ENCODE results near the gene MAPKAPK3. TPM values are rescaled to one million over a fixed set of nuclear protein-coding genes. Genes with fewer than 3 reads are reported as not detected.

The MAPKAPK3 gene
- total and polyA plus RNA-seq, 2 of the 4 experiments (the other 2 are of a cell fraction), result 38.3 to 57.2 TPM

DNA sequence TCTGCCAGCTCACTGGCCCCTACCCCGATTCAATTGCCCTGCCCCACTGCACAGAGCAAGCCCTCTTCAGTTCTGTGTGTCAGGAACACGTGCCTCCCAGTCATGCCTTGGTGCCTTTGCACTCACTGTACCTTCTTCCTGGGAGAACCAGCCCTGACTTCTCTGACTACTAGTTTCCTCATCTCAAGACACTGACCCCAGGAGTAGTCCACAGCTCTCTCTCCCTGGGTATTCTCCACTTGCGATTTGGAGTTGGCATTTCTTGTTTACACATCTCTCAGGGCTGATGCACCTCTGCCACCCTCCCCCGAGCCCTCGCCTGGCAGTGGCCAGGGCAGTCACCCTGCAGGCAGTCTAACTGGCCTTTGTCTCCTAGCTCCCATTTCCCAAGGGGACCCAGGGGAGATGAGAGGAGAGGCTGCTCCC is 11.0 kb upstream of the MAPKAPK3 start:
- ChIA-PET POLR2A (ENCODE audit: unreplicated experiment) (no interaction called here), CTCF (interaction anchor here (1.5 kb wide), 1 partner anchor 10 kb away, joined by 4 read pairs; no protein-coding TSS in a partner anchor)
- intact Hi-C loops (cut with micrococcal nuclease), result no loop called here
- BruUV-seq (replicated peaks), result no TSS peak
- ATAC-seq (ENCODE audit: low read depth) (no peak), DNase-seq (no peak)
- no peaks in the 10 kb centered on the region for H4K20me1 ChIP-seq (ENCODE audit: insufficient read depth, low read length)
- no peak overlapping the region for H3K4me2 ChIP-seq (ENCODE audit: low read depth, low read length)
- no peak overlapping the region for H2AK9ac ChIP-seq (replicated peaks; ENCODE audit: low read depth, low read length, poor library complexity)
- H3K4ac ChIP-seq (ENCODE audit: low read depth, low read length), result no peak overlapping the region
- no peak overlapping the region for H4K5ac ChIP-seq (ENCODE audit: low read depth, low read length)
- no peak overlapping the region for H2BK15ac ChIP-seq (ENCODE audit: low read depth, low read length)
- no CpG with 5 or more reads among the region's 5 CpGs for WGBS, 2 experiments (ENCODE audit: extremely low coverage in 2 of 2, insufficient read length in 1 of 2)
- peaks cover 9% of the 10 kb centered on the region in 2 experiments; a peak in 3 of 4 replicates for H3K79me1 ChIP-seq (ENCODE audit: low read depth in 1 of 2, low read length in 2 of 2)
- no peak overlapping the region for H3K9ac ChIP-seq (ENCODE audit: low read depth, low read length)
- no peak overlapping the region for H3K23ac ChIP-seq (ENCODE audit: low read depth, low read length)
- H2AFZ ChIP-seq (replicated peaks; ENCODE audit: low read length, poor library complexity), result no peak overlapping the region
- in situ Hi-C loops (cut with MboI; ENCODE audit: low sequenced_read_pairs), result loop anchor here (25.0 kb wide), 1 partner anchor 1081 kb away; no protein-coding TSS in a partner anchor
- H3K27ac ChIP-seq (ENCODE audit: insufficient read depth, low read length), result no peak overlapping the region
- dilution Hi-C loops (cut with HindIII; ENCODE audit: low sequenced_read_pairs, unreplicated experiment), result no loop called here
- H3K36me3 ChIP-seq (ENCODE audit: control insufficient read depth, insufficient read depth, low read length), result peaks cover 28% of the 10 kb centered on the region; the same call in 1 of the 2 replicates
- H4K91ac ChIP-seq (ENCODE audit: insufficient read depth, low read depth, low read length), result no peak overlapping the region
- no peak overlapping the region for H2BK5ac ChIP-seq (ENCODE audit: low read depth, low read length, poor library complexity, severe bottlenecking)
- H3K14ac ChIP-seq (replicated peaks; ENCODE audit: low read depth, low read length), result no peak overlapping the region
- H2BK20ac ChIP-seq (ENCODE audit: low read depth, low read length), result no peak overlapping the region
- H3K9me1 ChIP-seq (ENCODE audit: insufficient read depth, low read length), result peaks cover 20% of the 10 kb centered on the region
- H3K9me3 ChIP-seq (ENCODE audit: control insufficient read depth, insufficient read depth, low read length), result no peaks in the 10 kb centered on the region
- H4K8ac ChIP-seq (ENCODE audit: low read depth in 2 of 2, low read length in 2 of 2), result no peak overlapping the region
- TF ChIP-seq MAZ (IDR thresholded peaks at IDR 0.05; ENCODE audit: borderline replicate concordance, low read depth, low read length) (no peak), MXI1 (IDR thresholded peaks at IDR 0.05; ENCODE audit: borderline replicate concordance, low read depth, low read length) (no peak), SMC3 (IDR thresholded peaks at IDR 0.05; ENCODE audit: low read depth, low read length) (no peak), NFE2L2 (IDR thresholded peaks at IDR 0.05; ENCODE audit: low read depth, low read length) (no peak), BHLHE40 (IDR thresholded peaks at IDR 0.05; ENCODE audit: low read depth, low read length) (no peak), RFX5 (IDR thresholded peaks at IDR 0.05; ENCODE audit: low read depth, low read length) (no peak), MAFK (IDR thresholded peaks at IDR 0.05; ENCODE audit: low read depth, low read length) (no peak), CEBPB (IDR thresholded peaks at IDR 0.05; ENCODE audit: low read depth, low read length) (no peak), RCOR1 (IDR thresholded peaks at IDR 0.05; ENCODE audit: insufficient replicate concordance, low read length) (no peak), FOS (IDR thresholded peaks at IDR 0.05; ENCODE audit: low read depth, low read length) (no peak), RAD21 (IDR thresholded peaks at IDR 0.05; ENCODE audit: low read length) (no peak), CHD1 (IDR thresholded peaks at IDR 0.05; ENCODE audit: low read depth, low read length) (no peak), POLR2A (IDR thresholded peaks at IDR 0.05; ENCODE audit: low read depth, low read length) (no peak)
- TF ChIP-seq, protein P1, sequence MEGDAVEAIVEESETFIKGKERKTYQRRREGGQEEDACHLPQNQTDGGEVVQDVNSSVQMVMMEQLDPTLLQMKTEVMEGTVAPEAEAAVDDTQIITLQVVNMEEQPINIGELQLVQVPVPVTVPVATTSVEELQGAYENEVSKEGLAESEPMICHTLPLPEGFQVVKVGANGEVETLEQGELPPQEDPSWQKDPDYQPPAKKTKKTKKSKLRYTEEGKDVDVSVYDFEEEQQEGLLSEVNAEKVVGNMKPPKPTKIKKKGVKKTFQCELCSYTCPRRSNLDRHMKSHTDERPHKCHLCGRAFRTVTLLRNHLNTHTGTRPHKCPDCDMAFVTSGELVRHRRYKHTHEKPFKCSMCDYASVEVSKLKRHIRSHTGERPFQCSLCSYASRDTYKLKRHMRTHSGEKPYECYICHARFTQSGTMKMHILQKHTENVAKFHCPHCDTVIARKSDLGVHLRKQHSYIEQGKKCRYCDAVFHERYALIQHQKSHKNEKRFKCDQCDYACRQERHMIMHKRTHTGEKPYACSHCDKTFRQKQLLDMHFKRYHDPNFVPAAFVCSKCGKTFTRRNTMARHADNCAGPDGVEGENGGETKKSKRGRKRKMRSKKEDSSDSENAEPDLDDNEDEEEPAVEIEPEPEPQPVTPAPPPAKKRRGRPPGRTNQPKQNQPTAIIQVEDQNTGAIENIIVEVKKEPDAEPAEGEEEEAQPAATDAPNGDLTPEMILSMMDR (conservative IDR thresholded peaks at IDR 0.05; ENCODE audit: low read depth, low read length), result no peak
- TF ChIP-seq, protein P2, sequence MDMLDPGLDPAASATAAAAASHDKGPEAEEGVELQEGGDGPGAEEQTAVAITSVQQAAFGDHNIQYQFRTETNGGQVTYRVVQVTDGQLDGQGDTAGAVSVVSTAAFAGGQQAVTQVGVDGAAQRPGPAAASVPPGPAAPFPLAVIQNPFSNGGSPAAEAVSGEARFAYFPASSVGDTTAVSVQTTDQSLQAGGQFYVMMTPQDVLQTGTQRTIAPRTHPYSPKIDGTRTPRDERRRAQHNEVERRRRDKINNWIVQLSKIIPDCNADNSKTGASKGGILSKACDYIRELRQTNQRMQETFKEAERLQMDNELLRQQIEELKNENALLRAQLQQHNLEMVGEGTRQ (IDR thresholded peaks at IDR 0.05; ENCODE audit: low read depth, low read length), result no peak
- TF ChIP-seq, protein P3, sequence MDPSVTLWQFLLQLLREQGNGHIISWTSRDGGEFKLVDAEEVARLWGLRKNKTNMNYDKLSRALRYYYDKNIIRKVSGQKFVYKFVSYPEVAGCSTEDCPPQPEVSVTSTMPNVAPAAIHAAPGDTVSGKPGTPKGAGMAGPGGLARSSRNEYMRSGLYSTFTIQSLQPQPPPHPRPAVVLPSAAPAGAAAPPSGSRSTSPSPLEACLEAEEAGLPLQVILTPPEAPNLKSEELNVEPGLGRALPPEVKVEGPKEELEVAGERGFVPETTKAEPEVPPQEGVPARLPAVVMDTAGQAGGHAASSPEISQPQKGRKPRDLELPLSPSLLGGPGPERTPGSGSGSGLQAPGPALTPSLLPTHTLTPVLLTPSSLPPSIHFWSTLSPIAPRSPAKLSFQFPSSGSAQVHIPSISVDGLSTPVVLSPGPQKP (IDR thresholded peaks at IDR 0.05; ENCODE audit: borderline replicate concordance, low read depth, low read length), result no peak
- H3K4me1 ChIP-seq (ENCODE audit: control insufficient read depth, insufficient read depth, low read length), result peaks cover 16% of the 10 kb centered on the region
- H3K27me3 ChIP-seq (ENCODE audit: control insufficient read depth, insufficient read depth, low read length), result no peaks in the 10 kb centered on the region
- no peak overlapping the region for H3K56ac ChIP-seq (ENCODE audit: extremely low read depth, insufficient read depth, low read length)
- H3K18ac ChIP-seq (ENCODE audit: low read depth, low read length), result no peak overlapping the region
- H2BK120ac ChIP-seq (ENCODE audit: low read depth, low read length), result no peak overlapping the region
- no peak overlapping the region for H3K4me3 ChIP-seq (ENCODE audit: insufficient read depth, low read depth, low read length)
- H2AK5ac ChIP-seq (ENCODE audit: low read depth, low read length), result no peak overlapping the region

Data from IMR-90 (cell line).